Common myeloid progenitor, CD34-positive (primary cell): ENCODE results near the gene SYNDIG1.

Experiments used
- CTCF ChIA-PET: fragments of 350-600 bp; sonication (Branson Sonifier 250); formaldehyde crosslinking; loops from one replicate; lab custom pipeline; 2021; ENCODE audit warnings: antibody characterized with exemption; lab: Charles Lee
- POLR2A ChIA-PET: fragments of 350-600 bp; sonication (Branson Sonifier 250); formaldehyde crosslinking; loops from one replicate; lab custom pipeline; 2021; ENCODE audit warnings: antibody characterized with exemption; lab: Charles Lee
- DNase-seq, 3 donors: peaks; one replicate each; pipeline versions ENCODE4 v3.0.0 to v3.0.0-alpha.2; 2013
- H3K27ac ChIP-seq, 2 experiments: 1 replicate in 1 of 2; 2 replicates in 1 of 2; pipeline ENCODE4 v1.7.0; 2013; ENCODE audit warnings: inconsistent platforms in 2 of 2, low read length in 2 of 2, mild to moderate bottlenecking in 2 of 2, low read depth in 1 of 2, moderate library complexity in 1 of 2; ENCODE audit not compliant: severe bottlenecking in 2 of 2, insufficient read depth in 1 of 2, poor library complexity in 1 of 2
- H3K27me3 ChIP-seq, 5 experiments: replicated peaks in 2 of 5; 1 replicate in 3 of 5; 2 replicates in 2 of 5; pipeline versions ENCODE4 v1.6.1 to v1.7.0; 2013; ENCODE audit warnings: low read length in 4 of 5, mild to moderate bottlenecking in 2 of 5, moderate library complexity in 2 of 5, inconsistent platforms in 1 of 5; ENCODE audit not compliant: insufficient read depth in 5 of 5, control insufficient read depth in 4 of 5
- H3K36me3 ChIP-seq, 4 experiments: 1 replicate in 2 of 4; 2 replicates in 2 of 4; pipeline versions ENCODE4 v1.6.1 to v1.7.0; 2013; ENCODE audit warnings: low read length in 3 of 4, control low read depth in 1 of 4, mild to moderate bottlenecking in 1 of 4; ENCODE audit not compliant: control insufficient read depth in 4 of 4, insufficient read depth in 4 of 4
- H3K4me1 ChIP-seq, 4 experiments: 1 replicate in 3 of 4; 2 replicates in 1 of 4; pipeline versions ENCODE4 v1.6.1 to v1.7.1; 2013; ENCODE audit warnings: low read length in 3 of 4, mild to moderate bottlenecking in 3 of 4, control low read depth in 1 of 4, inconsistent platforms in 1 of 4, moderate library complexity in 1 of 4; ENCODE audit not compliant: control insufficient read depth in 4 of 4, insufficient read depth in 4 of 4; ENCODE audit errors: control extremely low read depth in 1 of 4
- H3K4me3 ChIP-seq, 7 experiments: 1 replicate in 4 of 7; 2 replicates in 3 of 7; pipeline versions ENCODE4 v1.5.1 to v1.7.0; 2013; ENCODE audit warnings: mild to moderate bottlenecking in 7 of 7, low read length in 6 of 7, moderate library complexity in 6 of 7, inconsistent platforms in 2 of 7, low read depth in 2 of 7, control low read depth in 1 of 7; ENCODE audit not compliant: insufficient read depth in 4 of 7, control insufficient read depth in 1 of 7; ENCODE audit errors: extremely low read depth in 1 of 7
- H3K9me3 ChIP-seq, 5 experiments: 1 replicate in 4 of 5; 2 replicates in 1 of 5; pipeline versions ENCODE4 v1.6.1 to v1.7.1; 2013; ENCODE audit warnings: low read length in 4 of 5, mild to moderate bottlenecking in 2 of 5, inconsistent platforms in 1 of 5, low read depth in 1 of 5, moderate library complexity in 1 of 5; ENCODE audit not compliant: control insufficient read depth in 4 of 5, insufficient read depth in 2 of 5; ENCODE audit errors: control extremely low read depth in 1 of 5
- whole genome bisulfite sequencing: methylation state at CpG from one replicate; pipeline ENCODE4 v1.1.5; 2013; ENCODE audit not compliant: insufficient coverage; 5-methylcytosine and 5-hydroxymethylcytosine counted together

The SYNDIG1 gene

DNA sequence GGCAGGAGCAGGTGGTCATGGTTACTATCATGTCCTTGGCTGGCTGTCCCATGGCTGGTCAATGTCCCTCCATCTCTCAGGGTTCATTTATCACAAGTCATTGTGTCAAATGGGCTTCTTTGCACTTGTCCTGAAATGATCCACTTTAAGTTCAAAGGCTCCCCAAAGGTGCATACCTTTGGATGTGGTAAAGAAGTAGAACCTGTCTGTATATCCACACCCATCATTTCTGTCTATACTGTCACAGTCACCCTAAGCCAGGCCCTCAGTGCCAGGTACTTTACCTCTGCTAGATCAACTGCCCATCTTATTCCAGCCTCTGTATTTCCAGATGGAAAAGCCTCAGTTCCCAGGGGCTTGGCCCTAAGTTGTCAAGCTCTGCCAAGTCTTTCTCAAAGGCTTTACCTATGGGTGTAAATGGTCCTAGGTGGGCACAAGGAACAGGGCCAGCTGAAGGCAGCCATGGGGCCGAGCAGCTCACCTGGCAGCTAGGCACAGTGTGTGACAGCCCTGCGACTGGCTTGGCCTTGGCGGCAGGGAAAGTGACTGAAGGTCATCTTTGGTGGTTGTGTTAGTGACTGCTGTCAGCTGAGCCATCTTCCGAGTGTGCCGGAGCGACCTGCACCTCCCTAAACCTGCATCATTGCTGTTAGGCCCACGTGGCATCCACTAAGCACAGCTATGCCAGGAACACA is 198.4 kb downstream of the SYNDIG1 start:
- CTCF ChIA-PET: interaction anchor here (1.2 to 1.4 kb wide), 2 partner anchors 14 to 16 kb away, joined by 3 to 4 read pairs; no protein-coding TSS in a partner anchor
- no peak for DNase-seq
- Histone ChIP-seq H3K9me3 (no peaks in the 10 kb centered on the region), H3K4me1 (no peaks in the 10 kb centered on the region), H3K27ac (no peak overlapping the region), H3K4me3 (no peak overlapping the region), H3K36me3 (no peaks in the 10 kb centered on the region), H3K27me3 (peaks cover 0 to 3% (median 0%) of the 10 kb centered on the region in 5 experiments)
- POLR2A ChIA-PET: no interaction called here
- WGBS: 93% methylated on average over 4 of the region's 7 CpGs

DNA sequence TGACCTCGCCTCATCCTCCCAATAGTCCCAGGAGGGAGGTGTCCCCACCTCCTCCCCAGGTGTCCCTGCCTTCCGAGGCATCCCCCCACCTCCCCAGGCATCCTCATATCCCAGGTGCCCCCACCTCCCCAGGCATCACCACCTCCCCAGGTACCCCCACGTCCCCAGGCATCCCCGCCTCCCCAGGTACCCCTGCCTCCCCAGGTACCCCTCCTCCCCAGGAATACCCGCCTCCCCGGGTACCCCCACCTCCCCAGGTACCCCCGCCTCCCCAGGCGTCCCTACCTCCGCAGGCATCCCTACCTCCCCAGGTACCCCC is 198.9 kb downstream of the SYNDIG1 start:
- H3K36me3 ChIP-seq: no peaks in the 10 kb centered on the region
- no peaks in the 10 kb centered on the region for H3K9me3 ChIP-seq
- no peaks in the 10 kb centered on the region for H3K4me1 ChIP-seq
- ChIA-PET POLR2A (no interaction called here), CTCF (interaction anchor here (1.1 to 1.4 kb wide), 3 partner anchors 9 to 16 kb away, joined by 3 to 4 read pairs (median 3); no protein-coding TSS in a partner anchor)
- no peak overlapping the region for H3K27ac ChIP-seq
- peaks cover 0 to 3% (median 0%) of the 10 kb centered on the region in 5 experiments for H3K27me3 ChIP-seq
- no peak overlapping the region for H3K4me3 ChIP-seq
- WGBS: 100% methylated on average over 1 of the region's 9 CpGs
- DNase-seq: no peak

DNA sequence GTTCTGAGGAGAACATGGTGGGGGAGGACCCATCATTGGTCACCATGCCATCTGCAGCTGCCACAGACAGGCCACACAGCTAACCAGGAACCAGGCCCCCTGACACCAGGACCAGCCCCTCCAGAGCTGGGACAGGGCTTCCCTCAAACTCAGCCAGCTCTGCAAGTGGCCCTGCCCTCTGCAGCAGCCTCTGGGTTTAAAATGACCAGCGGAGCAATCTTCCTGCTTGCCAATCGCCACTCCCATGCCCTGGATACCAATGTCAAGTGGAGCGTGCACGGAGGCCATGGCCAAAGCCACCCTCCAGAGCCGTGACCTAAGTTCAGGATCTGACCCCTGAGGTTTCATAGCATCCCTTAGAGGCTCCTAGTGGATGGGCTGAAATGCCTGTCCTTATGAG is 199.4 kb downstream of the SYNDIG1 start:
- no peaks in the 10 kb centered on the region for H3K4me1 ChIP-seq
- 97% methylated on average over 5 of the region's 5 CpGs for WGBS
- no peaks in the 10 kb centered on the region for H3K9me3 ChIP-seq
- no peak for DNase-seq
- H3K27ac ChIP-seq: no peak overlapping the region
- CTCF ChIA-PET: interaction anchor here (1.1 to 1.4 kb wide), 3 partner anchors 10 to 15 kb away, joined by 3 to 4 read pairs (median 3); no protein-coding TSS in a partner anchor
- POLR2A ChIA-PET: no interaction called here
- H3K4me3 ChIP-seq: no peak overlapping the region
- peaks cover 0 to 3% (median 0%) of the 10 kb centered on the region in 5 experiments for H3K27me3 ChIP-seq
- no peaks in the 10 kb centered on the region for H3K36me3 ChIP-seq

DNA sequence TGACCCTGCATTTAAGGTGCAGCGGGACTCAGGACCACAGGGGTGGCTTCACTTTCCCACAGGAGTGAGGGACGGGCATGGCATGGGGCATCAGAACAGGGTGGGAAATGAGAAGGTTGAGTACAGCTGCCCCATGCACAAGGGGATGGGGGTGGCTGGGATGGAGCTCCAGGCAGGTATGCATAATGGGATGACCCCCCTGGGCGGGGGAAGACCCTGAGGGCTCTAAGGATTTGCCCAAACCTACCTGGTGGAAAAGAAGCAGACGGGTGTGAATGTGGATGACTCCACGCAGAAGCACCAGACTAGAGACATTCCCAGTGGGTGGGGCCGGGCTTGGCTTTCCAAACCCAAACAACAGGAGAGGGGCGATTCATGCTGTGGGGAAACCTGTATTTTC is 200.3 kb downstream of the SYNDIG1 start:
- Histone ChIP-seq H3K27me3 (no peaks in the 10 kb centered on the region), H3K27ac (no peak overlapping the region), H3K4me3 (no peak overlapping the region), H3K4me1 (no peaks in the 10 kb centered on the region), H3K9me3 (no peaks in the 10 kb centered on the region), H3K36me3 (no peaks in the 10 kb centered on the region)
- ChIA-PET CTCF (interaction anchor here (1.1 kb wide), 1 partner anchor 11 kb away, joined by 3 read pairs; no protein-coding TSS in a partner anchor), POLR2A (no interaction called here)
- 96% methylated on average over 5 of the region's 7 CpGs for WGBS
- DNase-seq: no peak

DNA sequence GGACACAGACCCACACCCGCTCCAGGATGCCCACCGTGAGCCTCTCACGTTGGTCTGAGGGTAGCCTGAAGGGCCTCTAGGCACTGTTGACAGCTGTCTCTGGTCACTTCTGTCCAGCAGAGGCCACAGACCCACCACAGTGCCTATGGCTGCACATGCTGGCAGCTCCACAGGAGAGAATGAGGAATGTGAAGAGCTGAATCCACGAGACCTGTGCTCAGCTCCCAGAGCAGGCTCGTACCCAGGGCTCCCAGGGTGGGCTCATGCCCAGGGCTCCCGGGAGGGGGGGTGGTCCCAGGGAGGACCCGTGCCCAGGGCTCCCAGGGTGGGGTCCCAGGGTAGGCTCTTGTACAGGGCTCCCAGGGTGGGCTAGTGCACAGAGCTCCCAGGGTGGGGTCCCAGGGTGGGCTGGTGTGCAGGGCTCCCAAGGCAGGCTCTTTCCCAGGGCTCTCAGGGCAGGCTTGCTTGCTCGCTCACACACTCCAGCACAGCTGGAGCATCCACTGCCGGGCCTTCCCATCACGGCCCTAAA is 201.0 kb downstream of the SYNDIG1 start:
- no peaks in the 10 kb centered on the region for H3K36me3 ChIP-seq
- H3K27me3 ChIP-seq: no peaks in the 10 kb centered on the region
- DNase-seq: no peak
- no peaks in the 10 kb centered on the region for H3K9me3 ChIP-seq
- no peak overlapping the region for H3K27ac ChIP-seq
- CTCF ChIA-PET: no interaction called here
- POLR2A ChIA-PET: no interaction called here
- H3K4me1 ChIP-seq: no peaks in the 10 kb centered on the region
- WGBS: 98% methylated on average over 10 of the region's 10 CpGs
- H3K4me3 ChIP-seq: no peak overlapping the region

DNA sequence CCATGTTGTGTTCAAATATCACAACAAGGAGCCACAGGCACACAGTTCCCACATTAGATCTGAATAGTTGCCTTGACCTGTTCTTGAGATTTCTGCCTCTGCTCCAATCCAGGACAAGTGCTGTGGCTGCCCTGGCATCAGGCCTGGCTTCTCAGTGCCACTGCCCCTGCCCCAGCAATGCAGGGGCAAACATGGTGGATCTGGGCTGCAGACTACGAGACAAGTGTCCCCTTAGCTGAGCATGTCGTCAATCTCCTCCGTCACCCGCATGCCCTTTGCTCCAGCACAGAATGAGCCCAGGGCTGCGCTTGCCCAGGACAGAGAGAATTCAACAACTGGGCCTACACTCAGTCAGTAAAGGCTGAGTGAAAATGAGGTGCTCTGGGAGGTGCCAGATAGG is 201.6 kb downstream of the SYNDIG1 start:
- ChIA-PET POLR2A (no interaction called here), CTCF (no interaction called here)
- Histone ChIP-seq H3K27me3 (no peaks in the 10 kb centered on the region), H3K4me1 (no peaks in the 10 kb centered on the region), H3K9me3 (no peaks in the 10 kb centered on the region), H3K4me3 (no peak overlapping the region), H3K27ac (no peak overlapping the region), H3K36me3 (no peaks in the 10 kb centered on the region)
- WGBS: 100% methylated on average over 3 of the region's 5 CpGs
- no peak for DNase-seq

DNA sequence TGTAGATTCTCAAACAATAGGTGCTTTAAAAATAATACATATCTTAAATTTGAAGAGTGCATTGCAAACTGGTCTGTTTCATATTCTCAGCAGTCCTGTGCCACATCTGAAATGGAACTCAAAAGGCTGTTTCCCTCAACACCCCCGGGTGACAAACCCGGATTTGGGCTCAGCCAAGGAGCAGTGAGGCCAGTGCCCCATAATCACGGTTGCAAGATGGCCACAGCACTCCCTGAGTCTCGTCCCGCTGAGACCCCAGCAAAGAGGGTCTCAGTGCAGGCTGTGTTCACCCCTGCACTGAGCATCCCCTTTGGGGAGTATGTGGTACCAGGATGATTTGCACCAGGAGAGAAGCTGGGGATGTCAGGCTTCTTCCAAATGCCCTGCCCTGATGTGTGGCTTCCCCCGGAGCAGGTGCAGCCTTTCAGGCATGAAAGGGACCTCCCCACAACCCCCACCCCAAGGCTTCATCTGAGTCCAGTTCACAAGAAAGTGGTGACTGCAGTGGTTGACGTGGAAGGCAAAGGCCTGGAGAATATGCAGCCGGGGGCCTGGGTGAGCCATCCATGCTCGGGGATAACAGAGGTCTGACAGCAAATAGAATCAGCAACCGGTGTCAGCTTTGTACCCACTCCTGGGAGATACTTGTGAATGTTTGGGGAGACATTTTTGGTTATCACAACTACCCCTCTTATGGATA is 202.9 kb downstream of the SYNDIG1 start:
- Histone ChIP-seq H3K27me3 (no peaks in the 10 kb centered on the region), H3K9me3 (no peaks in the 10 kb centered on the region), H3K36me3 (no peaks in the 10 kb centered on the region), H3K4me3 (no peak overlapping the region), H3K27ac (no peak overlapping the region), H3K4me1 (no peaks in the 10 kb centered on the region)
- ChIA-PET POLR2A (no interaction called here), CTCF (no interaction called here)
- WGBS: 95% methylated on average over 8 of the region's 10 CpGs
- DNase-seq: no peak
